ENCODE measurements around the gene CCDC196. TPM values are rescaled to one million over a fixed set of nuclear protein-coding genes. Genes with fewer than 3 reads are reported as not detected.
"Not testable (repeated sequence)": the region's sequence is repeated elsewhere in the genome, so short reads cannot be mapped to it uniquely, and the experiment has no call there.

The CCDC196 gene
- total and polyA plus RNA-seq, 2 experiments from 2014 or later, result 0.13 TPM; not detected in 1

DNA sequence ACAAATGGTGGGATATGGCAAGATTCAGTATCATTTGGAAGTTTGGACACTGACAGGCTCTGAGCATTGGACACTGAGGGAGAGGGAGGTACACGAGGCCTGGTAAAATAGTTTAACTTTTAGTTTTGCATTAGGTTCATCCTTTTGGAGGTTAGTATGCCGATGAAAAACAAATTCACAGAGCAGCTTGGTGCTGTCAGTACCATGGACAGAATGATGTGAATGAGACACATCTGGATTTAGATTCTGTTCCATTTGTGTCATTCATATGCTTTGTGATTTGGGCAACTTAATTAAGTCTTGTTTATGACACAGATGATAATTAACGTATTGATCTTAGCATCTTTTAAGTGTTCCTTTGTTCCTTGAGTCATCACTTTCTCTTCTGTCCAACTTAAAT lies 55.5 kb downstream of the CCDC196 start:
- DNase-seq (ENCODE audit: low read depth in 1 of 2, low spot score in 1 of 2), result no peak
- Histone ChIP-seq H3K27me3 (no peaks in the 10 kb centered on the region), H3K4me3 (no peak overlapping the region), H3K9me3 (ENCODE audit: low read depth) (no peaks in the 10 kb centered on the region), H3K27ac (no peak overlapping the region), H3K36me3 (no peaks in the 10 kb centered on the region), H3K4me1 (ENCODE audit: low read depth) (no peaks in the 10 kb centered on the region)
- TF ChIP-seq CTCF (IDR thresholded peaks at IDR 0.05; ENCODE audit: low read depth, low read length), result no peak

GRCh38 chr14:66543996-66544395 lies 57.8 kb downstream of the CCDC196 start:
- H3K9me3 ChIP-seq (ENCODE audit: low read depth), result no peaks in the 10 kb centered on the region
- H3K4me1 ChIP-seq (ENCODE audit: low read depth), result no peaks in the 10 kb centered on the region
- no peak for DNase-seq (ENCODE audit: low read depth in 1 of 2, low spot score in 1 of 2)
- H3K36me3 ChIP-seq, result no peaks in the 10 kb centered on the region
- no peak overlapping the region for H3K4me3 ChIP-seq
- H3K27me3 ChIP-seq, result no peaks in the 10 kb centered on the region
- no peak for TF ChIP-seq CTCF (IDR thresholded peaks at IDR 0.05; ENCODE audit: low read depth, low read length)
- no peak overlapping the region for H3K27ac ChIP-seq

- not testable (repeated sequence) for H3K4me1 ChIP-seq (ENCODE audit: low read depth); H3K9me3 ChIP-seq (ENCODE audit: low read depth); H3K27me3 ChIP-seq; H3K27ac ChIP-seq; H3K36me3 ChIP-seq; H3K4me3 ChIP-seq; DNase-seq (ENCODE audit: low read depth in 1 of 2, low spot score in 1 of 2)
Observed at GRCh38 chr14:66545191-66545590, 59.0 kb downstream of the CCDC196 start.

DNA sequence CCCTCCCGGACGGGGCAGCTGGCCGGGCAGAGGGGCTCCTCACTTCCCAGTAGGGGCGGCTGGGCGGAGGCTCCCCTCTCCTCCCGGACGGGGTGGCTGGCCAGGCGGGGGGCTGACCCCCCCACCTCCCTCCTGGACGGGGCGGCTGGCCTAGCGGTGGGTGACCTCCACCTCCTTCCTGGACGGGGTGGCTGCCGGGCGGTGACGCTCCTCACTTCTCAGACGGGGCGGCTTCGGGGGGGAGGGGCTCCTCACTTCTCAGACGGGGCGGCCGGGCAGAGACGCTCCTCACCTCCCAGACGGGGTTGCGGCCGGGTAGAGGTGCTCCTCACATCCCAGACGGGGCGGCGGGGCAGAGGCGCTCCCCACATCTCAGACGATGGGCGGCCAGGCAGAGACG lies 59.6 kb downstream of the CCDC196 start:
- not testable (repeated sequence) for H3K36me3 ChIP-seq; DNase-seq (ENCODE audit: low read depth in 1 of 2, low spot score in 1 of 2); H3K27me3 ChIP-seq

More for the DNA sequence above, 59.6 kb downstream of the CCDC196 start:
- H3K4me1 ChIP-seq (ENCODE audit: low read depth); H3K4me3 ChIP-seq; H3K9me3 ChIP-seq (ENCODE audit: low read depth); H3K27ac ChIP-seq: not testable (repeated sequence)

Other genes with a start within 250 kb of the CCDC196 start
- gene GPHN, start 21.8 kb downstream of the CCDC196 start, total RNA-seq, result 15.1 TPM in 2 replicates
- gene GPHN, start 21.8 kb downstream of the CCDC196 start, polyA plus RNA-seq, result 20.1 and 23.3 TPM in 2 replicates